Esophagus muscularis mucosa (tissue), 4 donors: Measurements from ENCODE around the gene VILL.

Source experiments
- CTCF ChIP-seq, 3 experiments: fragments of 200-600 bp in 2 of 3; fragments of 450-650 bp in 1 of 3; sonication (generic) in 2 of 3; IDR thresholded peaks; one replicate each; pipeline ENCODE4 v1.5.1; 2017 to 2019; ENCODE audit warnings: antibody characterized with exemption in 3 of 3, mild to moderate bottlenecking in 2 of 3, moderate library complexity in 1 of 3
- EP300 ChIP-seq: sonication (generic); formaldehyde crosslinking; IDR thresholded peaks from one replicate; pipeline ENCODE4 v1.6.1; 2017; ENCODE audit warnings: antibody characterized with exemption
- POLR2A ChIP-seq: fragments of 450-650 bp; IDR thresholded peaks from one replicate; pipeline ENCODE4 v1.6.1; 2017; ENCODE audit warnings: antibody characterized with exemption, moderate library complexity, mild to moderate bottlenecking, low read depth
- POLR2AphosphoS5 ChIP-seq, 2 donors: sonication (generic); formaldehyde crosslinking; IDR thresholded peaks; one replicate each; pipeline ENCODE4 v1.6.1; 2017; ENCODE audit warnings: antibody characterized with exemption in 2 of 2

GRCh38 chr3:37955918-37956707 lies 34.5 kb upstream of the VILL start:
- no peak for TF ChIP-seq CTCF (IDR thresholded peaks at IDR 0.05)
- TF ChIP-seq POLR2A: no peak
- TF ChIP-seq POLR2AphosphoS5 (IDR thresholded peaks at IDR 0.05): no peak
- TF ChIP-seq EP300: no peak
